ENCODE results near the gene BIRC3. TPM values are rescaled to one million over a fixed set of nuclear protein-coding genes. Genes with fewer than 3 reads are reported as not detected.

The BIRC3 gene
- total and polyA plus RNA-seq, 2 donors (not counting 1 experiment from before 2014, with no cell fraction given), result 107 to 428 TPM

- intact Hi-C loops (cut with micrococcal nuclease), result loop anchor here (1.0 to 5.0 kb wide), 7 partner anchors 30 to 199 kb away; partner anchors contain the start of genes BIRC3 and TMEM123
- H3K27ac Mint-ChIP-seq, result peak overlapping the region; percentile 98
- under 1% methylated on average over 26 of the region's 33 CpGs for WGBS (ENCODE audit: insufficient coverage)
Observed at GRCh38 chr11:102347462-102348370, 30.4 kb downstream of the BIRC3 start.

More at GRCh38 chr11:102347462-102348370, 30.4 kb downstream of the BIRC3 start:
- H3K27me3 Mint-ChIP-seq, result no peaks in the 10 kb centered on the region
- no peaks in the 10 kb centered on the region for H3K27me3 ChIP-seq (replicated peaks in 1 of 4; ENCODE audit: control extremely low read depth in 1 of 4, control insufficient read depth in 3 of 4, insufficient read depth in 4 of 4, low read length in 3 of 4)
- H3K36me3 ChIP-seq (replicated peaks in 1 of 2; ENCODE audit: control extremely low read depth in 1 of 2, control insufficient read depth in 1 of 2, extremely low read depth in 1 of 2, insufficient read depth in 2 of 2, low read length in 1 of 2), result peaks cover 0 to 7% of the 10 kb centered on the region in 2 experiments
- H3K4me3 ChIP-seq (ENCODE audit: control extremely low read depth in 1 of 5, extremely low read depth in 1 of 5, insufficient read depth in 1 of 5, low read depth in 2 of 5, low read length in 4 of 5), result peak overlapping the region; percentile 63 to 98 (median 92)
- ChIA-PET POLR2A (interaction anchor here (0.6 to 0.8 kb wide), 4 partner anchors 29 to 148 kb away, joined by 3 to 7 read pairs (median 4); no protein-coding TSS in a partner anchor), CTCF (interaction anchor here (1.8 to 13.3 kb wide), 5 partner anchors 43 to 318 kb away, joined by 6 to 295 read pairs (median 14); no protein-coding TSS in a partner anchor)
- no peaks in the 10 kb centered on the region for H3K9me3 Mint-ChIP-seq (ENCODE audit: insufficient read depth)
- H3K79me2 ChIP-seq (ENCODE audit: control insufficient read depth, insufficient read depth, low read length), result peaks cover 31% of the 10 kb centered on the region
- H3K4me3 Mint-ChIP-seq, result peak overlapping the region; percentile 90
- H4K20me1 ChIP-seq (ENCODE audit: control insufficient read depth, insufficient read depth, low read length, poor library complexity, severe bottlenecking), result no peaks in the 10 kb centered on the region
- peaks cover 34% of the 10 kb centered on the region for H3K4me1 Mint-ChIP-seq
- no peak for ATAC-seq (ENCODE audit: low read depth)
- TF ChIP-seq CTCF (IDR thresholded peaks at IDR 0.05), result no peak
- TF ChIP-seq EZH2 (IDR thresholded peaks at IDR 0.05; ENCODE audit: borderline replicate concordance, insufficient read depth, low read depth, low read length, poor library complexity, severe bottlenecking), result no peak
- H3K4me2 ChIP-seq (replicated peaks; ENCODE audit: low read depth, low read length, poor library complexity, severe bottlenecking), result peak overlapping the region; percentile 90
- H3K9me3 ChIP-seq (ENCODE audit: control extremely low read depth in 1 of 3, control insufficient read depth in 2 of 3, insufficient read depth in 1 of 3, low read length in 2 of 3), result no peaks in the 10 kb centered on the region
- no peak for DNase-seq
- H3K4me1 ChIP-seq (ENCODE audit: control insufficient read depth in 2 of 2, insufficient read depth in 2 of 2, low read length in 2 of 2), result peaks cover 13 to 21% of the 10 kb centered on the region in 2 donors
- peak overlapping the region; percentile 94 to 97 for H3K27ac ChIP-seq (ENCODE audit: low read length in 2 of 2)
- H3K9ac ChIP-seq (ENCODE audit: low read length), result peak overlapping the region; percentile 96
- peak overlapping the region; percentile 73 for H2AFZ ChIP-seq (ENCODE audit: insufficient read depth, low read depth, low read length, poor library complexity, severe bottlenecking)

Measured in B cell (primary cell).